HL-60 (cell line): ENCODE measurements around the gene CDK5RAP1.

ENCODE experiments used
- DNase-seq, 2 experiments: peaks; one replicate each; pipeline ENCODE4 v3.0.0-alpha.2; 2010 to 2020; ENCODE audit warnings: low read depth in 1 of 2, low spot score in 1 of 2
- H3K27ac ChIP-seq: fragments of 250-450 bp; sonication (Bioruptor Pico); replicated peaks from 2 replicates; pipeline ENCODE4 v1.5.1; 2020; ENCODE audit warnings: mild to moderate bottlenecking, moderate library complexity
- H3K27me3 ChIP-seq: fragments of 250-450 bp; sonication (Bioruptor Pico); 2 replicates; pipeline ENCODE4 v1.5.1; 2021; ENCODE audit warnings: mild to moderate bottlenecking, moderate library complexity; ENCODE audit not compliant: insufficient read depth, poor library complexity, severe bottlenecking
- H3K4me3 ChIP-seq: replicated peaks from 2 replicates; pipeline ENCODE4 v1.5.1; 2011; ENCODE audit warnings: mild to moderate bottlenecking, control low read depth, low read length; ENCODE audit not compliant: insufficient read depth
- CTCF ChIP-seq: IDR thresholded peaks from one replicate; pipeline ENCODE4 v1.5.1; 2011; ENCODE audit warnings: low read length, control low read depth, inconsistent platforms; ENCODE audit not compliant: insufficient read depth
- GABPA ChIP-seq: IDR thresholded peaks from 2 replicates; pipeline ENCODE4 v1.6.1; 2012; ENCODE audit warnings: low read depth
- POLR2AphosphoS5 ChIP-seq: IDR thresholded peaks from 2 replicates; pipeline ENCODE4 v1.6.1; 2012; ENCODE audit warnings: low read depth
- REST ChIP-seq: IDR thresholded peaks from 2 replicates; pipeline ENCODE4 v1.6.1; 2012; ENCODE audit warnings: low read depth; ENCODE audit not compliant: insufficient replicate concordance
- SPI1 ChIP-seq: IDR thresholded peaks from 2 replicates; pipeline ENCODE4 v1.6.1; 2012; ENCODE audit warnings: low read depth, mild to moderate bottlenecking, borderline replicate concordance

The CDK5RAP1 gene

GRCh38 chr20:33328157-33329137 is 72.9 kb downstream of the CDK5RAP1 start:
- no peak overlapping the region for H3K27ac ChIP-seq
- no peak overlapping the region for H3K4me3 ChIP-seq
- no peaks in the 10 kb centered on the region for H3K27me3 ChIP-seq
- no peak for DNase-seq
- no peak for TF ChIP-seq SPI1
- no peak for TF ChIP-seq REST
- TF ChIP-seq POLR2AphosphoS5, result no peak
- no peak for TF ChIP-seq CTCF
- no peak for TF ChIP-seq GABPA

- H3K27me3 ChIP-seq, result no peaks in the 10 kb centered on the region
- TF ChIP-seq CTCF (no peak), SPI1 (no peak), REST (no peak), GABPA (no peak)
These were observed 76.0 kb downstream of the CDK5RAP1 start for GRCh38 chr20:33325350-33325749.

GRCh38 chr20:33323236-33323635 is 78.1 kb downstream of the CDK5RAP1 start:
- Histone ChIP-seq H3K27me3 (no peaks in the 10 kb centered on the region), H3K4me3 (no peak overlapping the region), H3K27ac (no peak overlapping the region)
- no peak for TF ChIP-seq POLR2AphosphoS5
- DNase-seq, result no peak

More at GRCh38 chr20:33325350-33325749, 76.0 kb downstream of the CDK5RAP1 start:
- no peak overlapping the region for H3K27ac ChIP-seq
- no peak for DNase-seq
- no peak overlapping the region for H3K4me3 ChIP-seq

GRCh38 chr20:33322456-33322855 is 78.9 kb downstream of the CDK5RAP1 start:
- TF ChIP-seq SPI1, result no peak
- no peak for TF ChIP-seq REST
- TF ChIP-seq POLR2AphosphoS5, result no peak
- TF ChIP-seq GABPA, result no peak
- no peak for TF ChIP-seq CTCF
- Histone ChIP-seq H3K27ac (no peak overlapping the region), H3K4me3 (no peak overlapping the region), H3K27me3 (no peaks in the 10 kb centered on the region)
- DNase-seq, result no peak
